Pancreas (tissue), 10 donors: ENCODE measurements around the gene MRPL36. TPM values are rescaled to one million over a fixed set of nuclear protein-coding genes. Genes with fewer than 3 reads are reported as not detected.

Experiments
- ATAC-seq, 4 donors: fragments of 200-7000 bp; cut with Tn5 transposase; one replicate each; pipeline versions ENCODE4 v1.8.0 to v1.9.1; 2020; ENCODE audit warnings: mild to moderate bottlenecking in 4 of 4, moderate library complexity in 4 of 4
- DNase-seq, 6 donors: peaks; one replicate each; pipeline ENCODE4 v3.0.0-alpha.2; 2020
- FAIRE-seq: peaks from 2 replicates; lab custom pipeline; 2012; peaks lifted over from hg19 to GRCh38; lab: Jason Lieb, UNC
- H3K27ac ChIP-seq, 4 donors: fragments of 200-600 bp; sonication (generic); 1 replicate in 3 of 4; 2 replicates in 1 of 4; pipeline versions ENCODE4 v1.5.0 to v1.8.0; 2020
- H3K27me3 ChIP-seq, 4 donors: fragments of 200-600 bp; one replicate each; pipeline ENCODE4 v1.8.0; 2021
- H3K36me3 ChIP-seq, 3 donors: fragments of 200-600 bp; sonication (generic) in 1 of 3; one replicate each; pipeline versions ENCODE4 v1.5.0 to v1.8.0; 2020 to 2021
- H3K4me1 ChIP-seq, 3 donors: fragments of 200-600 bp; one replicate each; pipeline ENCODE4 v1.8.0; 2021
- H3K4me3 ChIP-seq, 4 donors: fragments of 200-600 bp; sonication (generic) in 2 of 4; one replicate each; pipeline versions ENCODE4 v1.5.0 to v1.8.0; 2020 to 2021
- H3K9me3 ChIP-seq, 4 donors: fragments of 200-600 bp; one replicate each; pipeline ENCODE4 v1.8.0; 2021
- CTCF ChIP-seq, 4 donors: fragments of 200-600 bp; sonication (generic) in 3 of 4; IDR thresholded peaks; one replicate each; pipeline versions ENCODE4 v1.5.0 to v1.8.0; 2021; ENCODE audit warnings: antibody characterized with exemption in 4 of 4
- WGBS, 2 donors: extraction: QIAGEN DNeasy Blood & Tissue Kit; methylation state at CpG; one replicate each; pipeline ENCODE4 v1.1.7; 2013; 5-methylcytosine and 5-hydroxymethylcytosine counted together
- intact Hi-C, 3 donors: fragments of 100-400 bp; cut with DNase I; formaldehyde crosslinking; loops; one replicate each; pipeline versions ENCODE4 v1.11.1 to v1.14.2; 2022
- polyA plus RNA-seq, 2 donors: library from polyadenylated mRNA; stranded (reverse); fragments of 200-250 nt; gene quantifications; one replicate each; pipeline ENCODE4 v1.2.3, GENCODE V29; 2013
- total RNA-seq, 6 donors: library from RNA; stranded (reverse); fragmentation: NEBNext Ultra II Directional in 4 of 6; extraction: Animal tissue kit (Norgen Biotek cat#: 25700) in 4 of 6; gene quantifications; one replicate each; pipeline versions ENCODE4 v1.2.1 to v1.2.4, GENCODE V29; 2021 to 2023
- donor health status: healthy with polysubstance abuse.
- donor health status: DM: no; HTN: no; CAD: no; lungs with moderate emphysema.
- donor health status: DM: no; HTN: no; CAD: no.
- donor health status: control.
- donor health status: control.
- donor health status: Bipolar disorder and iron deficiency.
- donor health status: DM: yes; HTN: yes; CAD: no.
- donor health status: DM: no; HTN: no; CAD: no.
- donor health status: DM: no; HTN: no; CAD: no.
- donor health status: DM: yes; HTN: yes; CAD: no.

MRPL36 gene
- total and polyA plus RNA-seq, 8 donors: 13.1 to 48.0 (median 16.1) TPM

- WGBS, 2 donors: 68 to 74% methylated on average over 20 of the region's 20 CpGs
- DNase-seq (peak in 1 of 6 donors; percentile 45), ATAC-seq (no peak), FAIRE-seq (no peak)
- H3K36me3 ChIP-seq: no peaks in the 10 kb centered on the region
- no peaks in the 10 kb centered on the region for H3K4me1 ChIP-seq
- no peak overlapping the region for H3K4me3 ChIP-seq
- intact Hi-C loops: no loop called here
- H3K9me3 ChIP-seq: no peaks in the 10 kb centered on the region
- TF ChIP-seq CTCF (IDR thresholded peaks at IDR 0.05): no peak
- no peaks in the 10 kb centered on the region for H3K27me3 ChIP-seq
- no peak overlapping the region for H3K27ac ChIP-seq
These were observed 19.6 kb downstream of the MRPL36 start for GRCh38 chr5:1779782-1780613.

GRCh38 chr5:1779021-1779680, 20.5 kb downstream of the MRPL36 start:
- H3K9me3 ChIP-seq: no peaks in the 10 kb centered on the region
- no peak for TF ChIP-seq CTCF (IDR thresholded peaks at IDR 0.05)
- no peak for ATAC-seq
- 66 to 70% methylated on average over 32 of the region's 32 CpGs for whole genome bisulfite sequencing, 2 donors
- no peak overlapping the region for H3K27ac ChIP-seq
- no peaks in the 10 kb centered on the region for H3K27me3 ChIP-seq
- FAIRE-seq: no peak
- H3K4me3 ChIP-seq: no peak overlapping the region
- H3K4me1 ChIP-seq: no peaks in the 10 kb centered on the region
- peak in 1 of 6 donors; percentile 49 for DNase-seq
- H3K36me3 ChIP-seq: no peaks in the 10 kb centered on the region
- intact Hi-C loops: no loop called here

DNA sequence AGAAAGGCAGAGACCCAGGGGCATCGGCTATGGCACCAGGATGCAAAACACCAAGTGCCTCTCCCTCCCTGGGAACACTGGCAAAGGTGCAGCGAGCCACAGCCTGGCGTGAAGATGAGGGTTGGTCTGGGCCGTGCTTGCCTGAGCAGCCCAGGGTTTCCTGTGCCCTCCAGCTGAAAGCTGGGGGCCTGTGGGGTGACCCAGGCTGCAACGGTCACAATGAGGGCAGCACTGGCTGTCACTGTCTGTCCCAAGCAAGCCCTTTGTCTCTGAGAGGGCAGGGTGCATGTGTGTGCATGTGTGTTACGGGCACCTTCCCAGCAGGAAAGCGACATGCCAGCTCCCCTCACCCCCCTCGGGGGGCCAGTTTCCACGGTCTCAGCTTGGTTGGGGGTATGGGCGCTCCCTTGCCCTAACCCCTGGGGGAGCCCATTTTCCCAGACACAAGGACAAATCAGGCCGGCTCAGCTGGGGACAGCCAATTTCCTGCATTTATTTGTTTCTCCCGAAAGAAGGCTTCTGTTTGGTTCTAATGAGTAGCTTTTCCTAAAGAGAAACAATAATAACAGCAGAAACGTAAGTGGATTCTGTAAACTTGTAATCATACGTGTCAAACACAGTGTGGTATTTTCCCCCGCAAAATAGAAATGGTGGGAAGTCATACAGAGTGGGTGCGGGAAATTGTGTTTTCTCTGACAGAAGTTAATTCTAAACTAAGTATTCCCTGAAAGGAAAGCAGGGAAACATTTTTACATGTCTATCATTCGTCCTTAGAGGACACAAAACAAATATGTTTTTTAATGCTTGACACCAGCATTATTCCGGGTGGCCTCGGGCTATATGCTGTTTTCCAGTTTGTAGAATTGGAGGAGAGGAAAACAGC, 21.3 kb downstream of the MRPL36 start:
- H3K27me3 ChIP-seq: no peaks in the 10 kb centered on the region
- WGBS, 2 donors: 40 to 46% methylated on average over 19 of the region's 19 CpGs
- H3K36me3 ChIP-seq: no peaks in the 10 kb centered on the region
- FAIRE-seq (no peak), DNase-seq (no peak), ATAC-seq (no peak)
- no peaks in the 10 kb centered on the region for H3K9me3 ChIP-seq
- intact Hi-C loops: no loop called here
- no peak overlapping the region for H3K27ac ChIP-seq
- no peak for TF ChIP-seq CTCF (IDR thresholded peaks at IDR 0.05)
- H3K4me1 ChIP-seq: no peaks in the 10 kb centered on the region
- H3K4me3 ChIP-seq: no peak overlapping the region

DNA sequence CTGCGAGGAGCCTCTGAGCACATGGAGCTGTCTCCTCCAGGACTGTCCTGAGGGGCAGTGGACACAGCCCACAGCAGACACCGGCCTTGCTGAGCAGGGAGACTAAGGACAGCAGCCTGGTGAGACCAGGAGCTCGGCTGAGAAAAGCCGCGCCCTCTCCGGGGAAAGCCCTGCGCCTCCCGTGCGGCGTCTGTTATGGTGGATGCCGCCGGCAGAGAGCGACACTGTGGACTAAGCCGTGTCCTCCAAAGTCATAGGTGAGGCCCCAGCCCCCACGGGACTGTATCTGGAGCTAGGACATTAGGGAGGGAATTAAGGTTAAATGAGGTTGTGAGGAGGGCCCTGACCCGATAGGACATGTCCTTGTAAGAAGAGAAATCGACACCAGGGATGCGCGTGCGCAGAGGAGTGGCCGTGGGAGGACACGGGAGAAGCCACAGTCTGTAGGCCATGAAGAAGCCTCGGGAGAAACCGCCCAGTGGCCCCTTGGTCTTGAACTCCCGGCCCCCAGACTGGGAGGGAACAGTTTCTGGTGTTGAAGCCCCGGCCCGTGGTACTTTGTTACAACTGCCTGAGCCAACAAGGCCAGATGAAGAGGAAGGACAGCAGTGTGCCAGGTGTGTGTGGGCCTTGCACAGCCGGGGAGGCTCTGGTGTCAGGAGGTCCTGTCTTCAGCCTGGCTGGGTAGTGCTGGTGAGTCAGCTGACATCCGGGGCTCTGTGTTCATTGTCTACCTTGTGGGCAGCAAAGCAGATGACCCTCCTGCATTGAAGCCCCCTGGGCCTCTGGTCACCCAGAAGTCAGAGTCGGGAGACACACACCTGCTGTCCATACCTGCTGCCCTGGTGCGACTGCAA, 22.1 kb downstream of the MRPL36 start:
- FAIRE-seq (no peak), DNase-seq (peak in 1 of 6 donors; percentile 44), ATAC-seq (no peak)
- H3K4me1 ChIP-seq: no peaks in the 10 kb centered on the region
- no peak overlapping the region for H3K4me3 ChIP-seq
- H3K27ac ChIP-seq: no peak overlapping the region
- H3K9me3 ChIP-seq: no peaks in the 10 kb centered on the region
- TF ChIP-seq CTCF (IDR thresholded peaks at IDR 0.05): no peak
- intact Hi-C loops: no loop called here
- no peaks in the 10 kb centered on the region for H3K36me3 ChIP-seq
- 78 to 88% methylated on average over 31 of the region's 31 CpGs for WGBS, 2 donors
- H3K27me3 ChIP-seq: no peaks in the 10 kb centered on the region
